IgD-negative memory B cell (primary cell): ENCODE measurements around the gene MAFB. TPM values are rescaled to one million over a fixed set of nuclear protein-coding genes. Genes with fewer than 3 reads are reported as not detected.
A peak's percentile ranks its signal among the peaks of the same experiment; 100 is the strongest.

Source experiments
- H3K27ac Mint-ChIP-seq, 3 donors: one replicate each; pipeline ENCODE4 v1.8.0; 2020 to 2022; ENCODE audit warnings: mild to moderate bottlenecking in 3 of 3, mixed read lengths in 3 of 3, moderate library complexity in 1 of 3
- H3K27me3 Mint-ChIP-seq: one replicate; pipeline ENCODE4 v1.8.0; 2021; ENCODE audit warnings: mixed read lengths
- H3K36me3 Mint-ChIP-seq: one replicate; pipeline ENCODE4 v1.8.0; 2020; ENCODE audit warnings: mild to moderate bottlenecking, mixed read lengths
- H3K4me1 Mint-ChIP-seq, 3 donors: one replicate each; pipeline ENCODE4 v1.8.0; 2020 to 2022; ENCODE audit warnings: mixed read lengths in 3 of 3, mild to moderate bottlenecking in 1 of 3
- H3K4me3 Mint-ChIP-seq, 4 donors: one replicate each; pipeline ENCODE4 v1.8.0; 2020 to 2022; ENCODE audit warnings: mild to moderate bottlenecking in 4 of 4, mixed read lengths in 4 of 4, moderate library complexity in 3 of 4
- H3K9me3 Mint-ChIP-seq, 3 donors: one replicate each; pipeline ENCODE4 v1.8.0; 2020 to 2021; ENCODE audit warnings: mixed read lengths in 3 of 3, mild to moderate bottlenecking in 1 of 3
- polyA plus RNA-seq: library from polyadenylated mRNA; unstranded; fragments of 300-500 nt; fragmentation: Illumina TruSeq; gene quantifications from one replicate; pipeline ENCODE4 v1.2.3, GENCODE V29; 2021

Gene MAFB
- polyA plus RNA-seq, 1 donor from 2014 or later: not detected

DNA sequence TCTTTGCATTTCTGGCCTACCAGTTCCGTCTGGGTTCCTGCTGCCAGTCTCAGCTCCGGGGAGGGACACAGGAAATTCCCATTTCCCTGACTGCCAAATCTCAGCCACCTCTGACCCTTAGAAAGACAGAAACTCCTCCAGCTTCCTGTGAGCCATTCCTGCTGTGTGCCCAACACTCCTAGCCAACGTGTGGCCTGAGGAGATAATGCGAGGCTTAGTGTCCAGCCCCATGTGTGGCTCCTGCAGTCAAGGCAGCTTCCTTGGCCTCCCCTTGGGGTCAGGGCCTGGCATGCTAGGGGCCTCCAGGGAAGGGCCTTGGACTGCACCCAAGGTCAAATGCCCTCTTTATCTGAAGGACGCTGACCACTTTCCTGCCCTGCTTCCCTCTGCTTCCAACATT, 45.1 kb downstream of the MAFB start:
- no peak overlapping the region for H3K4me3 Mint-ChIP-seq

DNA sequence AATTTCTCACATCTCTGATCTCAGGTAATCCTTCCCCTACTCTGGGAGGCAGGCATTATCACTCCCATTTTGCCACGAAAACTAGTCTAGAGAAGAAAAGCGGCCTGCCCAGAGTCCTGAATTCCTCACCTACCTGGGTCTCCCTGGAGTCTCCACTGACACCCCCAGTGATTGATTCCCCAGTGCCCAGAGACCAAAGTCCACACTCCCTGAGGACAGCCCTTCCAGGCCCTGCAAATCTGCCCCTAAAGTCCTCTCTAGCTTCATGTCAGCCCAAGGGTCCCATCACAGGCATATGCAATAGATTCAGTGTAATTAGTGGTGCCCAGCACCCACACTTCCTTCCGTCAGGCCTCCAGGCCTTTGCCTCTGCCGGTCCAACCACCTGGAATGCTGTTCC, 47.2 kb downstream of the MAFB start:
- Mint-ChIP-seq H3K36me3 (peaks cover 2% of the 10 kb centered on the region), H3K27me3 (peaks cover 2% of the 10 kb centered on the region), H3K4me1 (peaks cover 0 to 2% (median 0%) of the 10 kb centered on the region in 3 donors), H3K27ac (no peak overlapping the region), H3K9me3 (no peaks in the 10 kb centered on the region), H3K4me3 (no peak overlapping the region)

More for the DNA sequence above, 45.1 kb downstream of the MAFB start:
- H3K9me3 Mint-ChIP-seq: peaks cover 0 to 3% (median 0%) of the 10 kb centered on the region in 3 donors
- no peak overlapping the region for H3K27ac Mint-ChIP-seq
- peaks cover 2% of the 10 kb centered on the region for H3K36me3 Mint-ChIP-seq
- H3K27me3 Mint-ChIP-seq: peaks cover 2% of the 10 kb centered on the region
- peaks cover 0 to 2% (median 0%) of the 10 kb centered on the region in 3 donors for H3K4me1 Mint-ChIP-seq

DNA sequence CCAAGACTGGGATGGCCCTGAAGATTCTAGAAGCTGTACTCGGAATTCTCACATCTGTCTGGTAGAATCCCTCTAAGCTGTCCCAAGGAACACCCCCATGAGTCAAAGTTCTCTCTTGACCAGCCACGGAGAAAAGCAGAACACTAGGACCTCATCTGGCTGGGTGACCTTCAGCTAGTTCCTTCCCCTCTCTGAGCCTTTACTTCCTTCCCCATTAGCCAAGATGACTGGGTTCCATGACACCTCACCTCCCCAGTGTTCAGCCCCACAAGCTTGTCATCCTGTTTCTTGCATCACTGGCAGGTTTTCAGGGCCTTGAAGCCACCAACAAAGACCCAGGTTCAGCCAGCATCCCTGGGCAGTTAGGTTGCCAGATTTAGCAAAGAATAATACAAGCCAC, 47.8 kb downstream of the MAFB start:
- Mint-ChIP-seq H3K27me3 (peaks cover 2% of the 10 kb centered on the region), H3K27ac (no peak overlapping the region), H3K4me1 (peaks cover 0 to 2% (median 0%) of the 10 kb centered on the region in 3 donors), H3K36me3 (peaks cover 2% of the 10 kb centered on the region), H3K9me3 (no peaks in the 10 kb centered on the region), H3K4me3 (no peak overlapping the region)

DNA sequence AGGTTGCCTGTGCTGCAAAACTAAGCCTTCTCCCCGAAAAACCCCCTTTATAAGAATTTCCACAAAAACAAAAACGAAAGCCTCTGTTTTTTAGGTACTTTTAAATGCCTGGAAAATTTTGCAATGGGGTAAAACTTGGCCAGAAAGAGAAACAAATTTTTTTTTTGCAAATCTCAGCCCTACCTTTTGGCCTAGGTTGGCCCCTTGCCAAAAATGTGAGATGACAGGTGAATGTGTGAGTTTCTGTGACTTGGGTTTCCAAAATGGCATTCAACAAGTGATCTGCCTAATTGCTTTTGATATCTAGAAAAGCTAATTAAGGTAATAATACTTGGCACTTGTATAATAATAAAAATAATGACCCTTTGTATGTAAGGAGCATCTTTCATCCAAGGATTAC, 48.4 kb downstream of the MAFB start:
- Mint-ChIP-seq H3K27me3 (peaks cover 2% of the 10 kb centered on the region), H3K27ac (no peak overlapping the region), H3K4me3 (no peak overlapping the region), H3K9me3 (no peaks in the 10 kb centered on the region), H3K36me3 (no peaks in the 10 kb centered on the region), H3K4me1 (peaks cover 0 to 2% (median 0%) of the 10 kb centered on the region in 3 donors)

DNA sequence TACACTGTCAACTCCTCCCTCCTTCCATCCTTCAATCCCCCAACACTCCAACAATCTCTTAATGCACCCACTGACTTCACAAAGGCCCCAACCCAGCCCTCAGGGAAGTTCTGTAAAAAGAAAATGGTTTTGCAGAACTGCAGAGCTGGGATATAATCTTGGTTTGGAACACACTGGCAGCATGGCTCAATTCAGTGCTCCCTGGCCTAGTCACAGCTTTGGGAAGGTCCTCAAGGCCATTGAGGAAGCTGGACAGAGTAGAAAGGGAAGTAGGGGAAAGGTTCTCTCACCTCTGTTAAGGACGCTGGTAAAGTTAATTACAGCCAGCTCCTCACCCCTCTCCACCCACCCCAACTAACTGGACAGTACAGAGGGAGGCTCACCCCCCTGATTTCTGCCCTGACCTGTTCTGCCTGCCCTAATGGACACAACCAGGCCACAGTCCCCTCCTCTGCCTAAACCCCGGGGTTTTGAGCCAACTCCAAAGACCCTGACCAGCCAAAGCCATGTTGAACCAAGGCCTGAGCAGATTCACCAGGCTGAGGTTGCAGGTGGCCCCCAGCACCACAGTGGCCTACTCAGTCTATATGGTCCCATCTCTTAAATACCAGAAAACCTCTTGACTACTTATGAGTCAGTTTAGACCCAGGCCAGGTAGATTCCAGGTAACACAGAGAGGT, 49.2 kb downstream of the MAFB start:
- H3K4me1 Mint-ChIP-seq: peaks cover 0 to 2% (median 0%) of the 10 kb centered on the region in 3 donors
- H3K27me3 Mint-ChIP-seq: peaks cover 2% of the 10 kb centered on the region
- peak overlapping the region in 2 of 4 donors; percentile 49 for H3K4me3 Mint-ChIP-seq
- no peaks in the 10 kb centered on the region for H3K36me3 Mint-ChIP-seq
- H3K9me3 Mint-ChIP-seq: no peaks in the 10 kb centered on the region
- peak overlapping the region in 1 of 3 donors; percentile 34 for H3K27ac Mint-ChIP-seq

DNA sequence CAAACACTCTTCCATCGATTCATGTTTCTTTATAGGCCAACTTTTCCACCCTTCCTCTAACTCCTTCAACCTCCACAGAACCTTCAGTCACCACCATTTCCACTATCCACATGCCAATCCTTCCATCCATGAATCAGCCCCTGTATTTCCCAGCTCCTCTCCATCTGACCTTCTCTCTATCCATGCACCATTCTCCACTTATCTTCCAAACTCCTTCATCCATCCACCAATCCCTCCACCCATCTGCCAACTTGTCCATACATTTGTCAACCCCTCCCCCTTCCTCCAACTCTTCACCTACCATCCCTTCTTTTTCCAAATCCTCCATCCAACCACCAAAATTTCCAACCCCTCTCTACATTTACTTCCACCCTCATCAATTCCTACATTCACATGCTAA, 49.9 kb downstream of the MAFB start:
- Mint-ChIP-seq H3K36me3 (no peaks in the 10 kb centered on the region), H3K4me3 (no peak overlapping the region), H3K27me3 (peaks cover 2% of the 10 kb centered on the region), H3K4me1 (peaks cover 0 to 2% (median 0%) of the 10 kb centered on the region in 3 donors), H3K9me3 (no peaks in the 10 kb centered on the region), H3K27ac (no peak overlapping the region)

DNA sequence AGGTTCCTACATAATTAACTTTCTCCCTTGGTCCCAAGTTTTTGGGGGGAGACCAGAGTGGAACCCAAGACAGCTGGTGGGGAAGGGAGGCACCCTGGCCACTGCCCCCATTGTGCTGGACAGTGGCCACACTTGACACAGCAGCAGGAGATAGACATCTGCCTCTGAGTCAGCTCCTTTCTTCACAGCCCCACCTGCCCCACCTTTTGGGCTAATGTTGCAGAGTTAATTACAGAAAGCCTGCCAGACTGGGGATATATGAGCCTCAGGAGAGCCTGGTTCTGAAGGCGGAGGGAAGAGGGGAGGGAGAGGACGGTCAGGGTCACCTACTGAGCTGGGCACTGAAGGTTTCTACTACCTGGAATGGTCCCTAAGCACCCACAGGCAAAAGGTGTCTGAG, 50.6 kb downstream of the MAFB start:
- Mint-ChIP-seq H3K27me3 (peaks cover 2% of the 10 kb centered on the region), H3K4me3 (no peak overlapping the region), H3K27ac (no peak overlapping the region), H3K36me3 (no peaks in the 10 kb centered on the region), H3K9me3 (no peaks in the 10 kb centered on the region), H3K4me1 (peaks cover 0 to 2% (median 0%) of the 10 kb centered on the region in 3 donors)

DNA sequence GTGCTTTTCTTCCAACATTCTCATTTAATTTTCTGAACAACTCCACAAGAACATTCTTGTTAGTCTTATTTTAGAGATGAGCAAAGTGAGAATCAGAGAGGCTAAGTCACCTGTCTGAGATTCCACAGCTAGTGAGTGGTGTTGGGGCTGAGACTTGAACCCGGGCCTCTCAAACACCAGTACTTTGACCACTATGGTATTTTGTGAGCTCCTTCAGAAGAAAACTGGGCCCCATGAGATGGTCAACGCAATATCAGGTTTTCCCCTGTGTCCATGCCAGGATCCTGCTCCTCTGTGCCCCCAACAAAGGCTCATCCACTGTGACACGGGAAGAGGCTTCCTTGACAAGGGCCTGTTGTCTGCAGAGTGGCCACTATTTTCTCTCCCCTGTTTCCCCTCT, 51.9 kb downstream of the MAFB start:
- Mint-ChIP-seq H3K27ac (no peak overlapping the region), H3K4me1 (peaks cover 0 to 2% (median 0%) of the 10 kb centered on the region in 3 donors), H3K36me3 (no peaks in the 10 kb centered on the region), H3K9me3 (no peaks in the 10 kb centered on the region), H3K4me3 (no peak overlapping the region), H3K27me3 (peaks cover 2% of the 10 kb centered on the region)

DNA sequence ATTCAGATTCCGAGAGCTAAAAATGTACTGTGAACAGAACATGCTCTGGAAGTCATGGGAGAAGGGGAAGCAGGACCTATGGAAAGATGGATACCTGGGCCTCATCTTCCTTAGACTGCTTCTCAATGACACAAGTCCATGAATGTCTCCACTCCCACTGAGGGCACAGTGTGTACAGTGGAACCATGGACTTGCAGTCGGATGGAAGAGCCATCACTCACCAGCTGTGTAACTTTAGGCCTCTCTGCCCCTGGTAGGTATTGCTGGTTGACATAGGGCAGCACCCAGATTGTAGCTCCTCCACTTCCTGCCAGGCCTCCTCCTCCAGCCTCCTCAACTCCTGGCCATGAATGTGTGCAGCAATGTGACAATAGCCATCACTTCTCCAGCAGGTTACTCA, 52.5 kb downstream of the MAFB start:
- H3K9me3 Mint-ChIP-seq: no peaks in the 10 kb centered on the region
- peaks cover 2% of the 10 kb centered on the region for H3K27me3 Mint-ChIP-seq
- H3K27ac Mint-ChIP-seq: no peak overlapping the region
- peaks cover 0 to 2% (median 0%) of the 10 kb centered on the region in 3 donors for H3K4me1 Mint-ChIP-seq
- H3K4me3 Mint-ChIP-seq: no peak overlapping the region
- H3K36me3 Mint-ChIP-seq: no peaks in the 10 kb centered on the region

DNA sequence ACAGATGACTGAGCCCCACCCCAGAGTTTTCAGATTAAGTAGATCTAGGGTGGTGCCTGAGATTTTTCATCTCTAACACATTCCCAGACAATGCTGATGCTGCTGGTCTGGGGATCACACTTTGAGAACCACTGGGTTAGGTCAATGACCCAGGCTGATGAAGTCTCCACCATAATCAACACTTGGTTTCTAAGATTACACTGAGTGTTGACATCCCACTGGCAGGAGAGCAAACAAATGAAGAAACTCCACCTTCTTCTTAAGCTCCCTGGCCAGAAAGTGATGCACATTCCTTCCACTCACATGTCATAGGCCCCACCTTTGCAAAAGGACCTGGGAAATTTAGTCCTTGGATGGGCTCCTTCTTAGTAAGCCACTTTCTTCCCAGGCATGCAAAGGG, 53.1 kb downstream of the MAFB start:
- no peaks in the 10 kb centered on the region for H3K36me3 Mint-ChIP-seq
- H3K27ac Mint-ChIP-seq: no peak overlapping the region
- H3K4me3 Mint-ChIP-seq: no peak overlapping the region
- H3K4me1 Mint-ChIP-seq: peaks cover 0 to 2% (median 0%) of the 10 kb centered on the region in 3 donors
- H3K27me3 Mint-ChIP-seq: peaks cover 2% of the 10 kb centered on the region
- no peaks in the 10 kb centered on the region for H3K9me3 Mint-ChIP-seq
